NCI-H2227 (cell line): ENCODE data around the gene KCNV2.
"Not testable (repeated sequence)": the region's sequence is repeated elsewhere in the genome, so short reads cannot be mapped to it uniquely, and the experiment has no call there.

Source experiments
- DNase-seq: peaks from one replicate; lab custom pipeline; 2025; ENCODE audit not compliant: unreplicated experiment; lab: John Stamatoyannopoulos, UW

Gene KCNV2

GRCh38 chr9:2717385-2717784, at the start of gene KCNV2:
KCNV2 (plus strand) TSS chr9:2717510; CDS start chr9:2717740, 230 bp downstream.
- DNase-seq = no peak

GRCh38 chr9:2673161-2673560, 44.1 kb upstream of the KCNV2 start:
- no peak for DNase-seq

GRCh38 chr9:2674141-2674824, 43.0 kb upstream of the KCNV2 start:
- no peak for DNase-seq

GRCh38 chr9:2675834-2676233, 41.5 kb upstream of the KCNV2 start:
- no peak for DNase-seq

GRCh38 chr9:2676466-2676865, 40.8 kb upstream of the KCNV2 start:
- DNase-seq = no peak

GRCh38 chr9:2677915-2678889, 39.1 kb upstream of the KCNV2 start:
- no peak for DNase-seq

GRCh38 chr9:2679011-2679410, 38.3 kb upstream of the KCNV2 start:
- no peak for DNase-seq

GRCh38 chr9:2681981-2682380, 35.3 kb upstream of the KCNV2 start:
- DNase-seq = no peak

- no peak for DNase-seq
These were observed 30.4 kb upstream of the KCNV2 start for GRCh38 chr9:2686911-2687310.

- DNase-seq = no peak
These were observed 28.7 kb upstream of the KCNV2 start for GRCh38 chr9:2688636-2689035.

- DNase-seq = no peak
These were observed 26.1 kb upstream of the KCNV2 start for GRCh38 chr9:2691212-2691611.

GRCh38 chr9:2691626-2692025, 25.7 kb upstream of the KCNV2 start:
- DNase-seq = no peak

GRCh38 chr9:2693056-2693455, 24.3 kb upstream of the KCNV2 start:
- DNase-seq = no peak

- no peak for DNase-seq
These were observed 19.8 kb upstream of the KCNV2 start for GRCh38 chr9:2697492-2697891.

GRCh38 chr9:2700398-2700797, 16.9 kb upstream of the KCNV2 start:
- DNase-seq = no peak

- DNase-seq = no peak
These were observed 16.3 kb upstream of the KCNV2 start for GRCh38 chr9:2700909-2701550.

- no peak for DNase-seq
These were observed 12.8 kb upstream of the KCNV2 start for GRCh38 chr9:2704504-2704903.

GRCh38 chr9:2707256-2707655, 10.1 kb upstream of the KCNV2 start:
- DNase-seq = not testable (repeated sequence)

- no peak for DNase-seq
These were observed 7.6 kb upstream of the KCNV2 start for GRCh38 chr9:2709645-2710101.

- no peak for DNase-seq
These were observed 5.6 kb upstream of the KCNV2 start for GRCh38 chr9:2711716-2712115.

GRCh38 chr9:2718001-2718697, 839 bp downstream of the KCNV2 start:
- no peak for DNase-seq
